Dedifferentiated amniotic fluid mesenchymal stem cell (primary cell): ENCODE data around the gene OR2M7.
"Not testable (repeated sequence)": the region's sequence is repeated elsewhere in the genome, so short reads cannot be mapped to it uniquely, and the experiment has no call there.

Experiments used
- DNase-seq: peaks from one replicate; pipeline ENCODE4 v3.0.0-alpha.2; 2016; ENCODE audit errors: extremely low spot score

OR2M7 gene, protein sequence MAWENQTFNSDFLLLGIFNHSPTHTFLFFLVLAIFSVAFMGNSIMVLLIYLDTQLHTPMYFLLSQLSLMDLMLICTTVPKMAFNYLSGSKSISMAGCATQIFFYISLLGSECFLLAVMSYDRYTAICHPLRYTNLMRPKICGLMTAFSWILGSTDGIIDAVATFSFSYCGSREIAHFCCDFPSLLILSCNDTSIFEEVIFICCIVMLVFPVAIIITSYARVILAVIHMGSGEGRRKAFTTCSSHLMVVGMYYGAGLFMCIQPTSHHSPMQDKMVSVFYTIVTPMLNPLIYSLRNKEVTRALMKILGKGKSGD

DNA sequence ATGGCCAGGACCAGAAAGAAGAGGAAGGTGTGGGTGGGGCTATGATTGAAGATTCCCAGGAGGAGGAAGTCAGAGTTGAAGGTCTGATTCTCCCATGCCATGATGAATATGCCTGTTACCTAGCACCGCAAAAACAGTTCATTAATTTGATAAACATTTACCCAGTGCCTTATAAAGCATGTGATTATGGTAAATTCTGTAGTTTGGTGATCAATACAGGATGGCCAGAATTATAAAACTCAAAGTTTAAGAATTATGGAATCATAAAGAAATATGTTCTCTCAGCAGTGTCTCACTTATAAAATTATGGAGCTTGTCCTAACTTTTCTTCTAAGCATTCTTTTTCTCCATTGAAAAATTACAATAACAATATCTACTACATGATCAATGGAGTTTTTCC, at the start of gene OR2M7:
OR2M7 (minus strand) TSS at position 101 of the 400 bp plus-strand sequence; CDS start at position 101, 0 bp downstream.
- DNase-seq, result no peak

DNA sequence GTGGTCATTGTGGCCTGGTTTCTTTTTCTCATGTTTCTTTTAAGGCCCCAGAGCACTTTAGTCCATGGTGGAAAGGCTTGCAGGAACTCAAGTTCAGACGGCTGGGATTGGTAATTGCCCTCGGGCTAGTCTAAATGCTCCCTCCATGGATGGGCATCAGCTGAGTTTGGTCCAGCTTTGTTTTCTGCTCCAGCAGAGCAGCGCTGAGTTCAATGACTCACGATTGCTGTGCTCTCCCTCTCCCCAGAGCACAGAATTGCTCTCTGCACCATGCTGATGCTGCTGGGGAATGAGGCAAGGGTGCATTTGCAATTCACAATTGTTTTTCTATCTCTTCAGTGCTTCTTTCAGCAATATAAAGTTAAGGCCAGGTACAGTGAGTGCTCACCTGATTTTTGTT, 49.4 kb upstream of the OR2M7 start:
- no peak for DNase-seq

DNA sequence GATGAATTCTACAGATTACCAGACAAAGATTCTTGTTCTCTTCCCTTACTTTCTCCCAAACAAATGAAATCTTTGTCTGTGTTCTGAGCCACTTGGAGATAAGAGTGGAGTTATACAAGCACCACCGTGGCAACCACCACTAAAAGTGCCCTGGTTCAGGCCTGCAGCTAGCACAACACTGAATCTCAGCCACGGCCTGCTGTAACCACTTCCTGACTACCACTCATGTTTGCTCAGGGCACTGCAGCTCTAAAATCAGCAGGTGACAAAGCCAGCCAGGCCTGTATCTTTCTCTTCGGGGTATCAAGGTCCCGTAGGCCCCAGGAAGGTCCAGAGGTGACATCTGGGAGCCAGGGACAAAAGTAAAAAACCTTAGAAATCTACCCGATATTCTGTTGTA, 48.0 kb upstream of the OR2M7 start:
- DNase-seq, result no peak

DNA sequence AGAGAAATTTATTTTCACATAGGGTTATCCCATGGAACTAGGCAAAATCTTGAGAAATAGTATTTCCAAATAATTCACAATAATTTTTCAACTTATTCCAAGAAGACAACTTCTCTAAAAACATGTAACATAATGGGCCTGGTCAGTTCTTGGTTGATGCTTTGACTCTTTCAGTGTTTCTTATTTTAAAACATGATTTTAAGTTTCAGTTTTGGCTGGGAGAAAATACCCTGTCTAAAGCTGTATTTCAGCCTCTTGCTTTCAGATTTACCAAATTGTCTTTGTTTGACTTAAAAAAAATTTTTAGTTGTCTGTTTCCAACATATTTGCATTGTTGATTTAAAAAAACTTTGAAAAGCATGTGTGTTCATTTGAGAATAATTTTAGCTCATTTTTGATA, 42.2 kb upstream of the OR2M7 start:
- DNase-seq, result no peak

DNA sequence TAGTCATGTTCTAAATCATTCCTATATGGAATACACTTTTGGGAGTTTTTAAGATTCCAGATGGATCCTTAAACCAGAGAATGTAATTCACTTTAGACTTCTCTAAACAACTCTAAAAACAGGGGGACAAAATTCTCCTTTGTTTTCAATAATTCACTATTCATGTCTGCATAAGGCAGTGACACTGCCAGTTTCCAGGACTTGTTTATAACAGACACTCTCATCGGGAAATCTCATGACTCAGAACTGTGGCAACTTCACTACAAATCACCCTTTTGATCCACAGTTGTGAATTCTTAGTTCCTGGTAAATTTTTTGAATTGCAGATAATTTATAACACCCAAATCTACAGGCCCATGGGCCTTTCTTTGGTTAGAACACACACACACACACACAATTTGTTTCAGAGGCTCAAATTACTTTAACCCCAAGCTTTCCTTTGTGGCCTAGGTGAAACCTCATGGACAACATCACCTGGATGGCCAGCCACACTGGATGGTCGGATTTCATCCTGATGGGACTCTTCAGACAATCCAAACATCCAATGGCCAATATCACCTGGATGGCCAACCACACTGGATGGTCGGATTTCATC, 36.9 kb upstream of the OR2M7 start, which contains the start of gene OR2T4:
OR2T4 (plus strand) TSS at position 545 of the 595 bp plus-strand sequence; CDS start at position 545, 0 bp downstream.
- no peak for DNase-seq

DNA sequence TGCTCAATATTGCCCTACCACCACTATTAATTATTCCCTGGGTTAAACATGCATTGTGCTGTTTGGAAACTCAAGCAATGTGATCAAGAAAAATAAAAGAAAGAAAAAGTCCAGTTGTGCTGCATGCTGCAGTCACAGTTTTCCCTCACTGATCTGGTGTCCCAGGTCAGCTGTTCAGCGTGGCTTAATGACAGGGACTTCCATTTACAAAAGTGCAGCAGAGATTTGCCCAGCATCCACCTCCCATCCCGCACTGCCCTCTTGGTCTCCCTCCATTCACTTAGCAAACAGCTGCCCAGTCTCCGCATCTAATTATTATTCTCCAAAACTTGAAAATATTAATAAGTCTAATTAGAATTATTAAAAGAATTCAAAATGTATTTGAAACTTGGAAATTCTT, 35.0 kb upstream of the OR2M7 start:
- no peak for DNase-seq

DNA sequence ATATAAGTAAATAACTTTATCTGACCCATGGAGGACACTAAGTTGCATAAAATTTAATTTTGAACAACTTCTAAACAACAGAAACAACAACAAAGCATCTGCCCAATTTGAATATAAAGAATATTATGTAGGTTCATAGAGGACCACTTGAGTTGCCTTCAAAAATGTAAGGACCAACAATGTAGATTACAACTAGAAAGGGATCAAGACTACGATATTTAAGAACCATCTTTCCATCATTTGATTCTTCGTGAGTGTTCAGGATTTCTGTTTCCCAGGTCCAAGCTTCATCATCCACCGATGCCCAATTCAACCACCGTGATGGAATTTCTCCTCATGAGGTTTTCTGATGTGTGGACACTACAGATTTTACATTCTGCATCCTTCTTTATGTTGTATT, 24.1 kb upstream of the OR2M7 start, which contains the start of gene OR14C36:
OR14C36 (plus strand) TSS at position 301 of the 400 bp plus-strand sequence; CDS start at position 301, 0 bp downstream.
- DNase-seq, result no peak

DNA sequence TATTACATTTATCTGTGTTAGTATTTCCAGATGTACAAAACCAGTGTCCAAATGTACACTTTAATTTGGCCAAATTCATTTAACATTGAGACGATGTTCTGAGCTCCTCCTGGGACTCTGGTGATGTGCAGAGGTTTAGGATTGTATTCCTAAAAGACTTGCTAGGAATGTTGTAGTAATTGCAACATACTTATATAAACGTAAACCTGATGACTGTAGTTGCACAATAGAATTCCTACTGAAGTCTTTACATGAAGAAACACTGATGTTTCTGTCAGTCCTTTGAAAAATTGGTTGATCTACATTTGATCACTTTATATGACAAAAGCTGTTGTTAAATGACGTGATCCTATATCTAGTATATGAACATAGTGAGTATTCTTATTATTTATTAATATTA, 19.1 kb upstream of the OR2M7 start:
- DNase-seq, result no peak

DNA sequence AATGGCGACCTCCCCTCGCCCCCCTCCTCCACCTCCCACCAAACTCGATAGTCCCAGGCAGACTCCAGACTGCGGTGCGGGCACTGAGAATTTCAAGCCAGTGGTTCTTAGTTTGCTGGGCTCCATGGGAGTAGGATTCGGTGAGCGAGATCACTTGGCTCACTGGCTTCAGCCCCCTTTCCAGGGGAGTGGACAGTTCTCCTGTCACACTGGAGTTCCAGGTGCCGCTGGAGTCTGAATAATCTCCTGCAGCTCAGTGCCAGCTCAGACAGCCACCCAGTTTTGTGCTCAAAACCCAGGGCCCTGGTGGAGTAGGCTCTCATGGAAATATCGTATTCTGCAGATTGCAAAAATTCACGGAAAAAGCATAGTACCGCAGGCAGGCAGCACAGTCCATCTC, 7.6 kb downstream of the OR2M7 start:
- no peak for DNase-seq

DNA sequence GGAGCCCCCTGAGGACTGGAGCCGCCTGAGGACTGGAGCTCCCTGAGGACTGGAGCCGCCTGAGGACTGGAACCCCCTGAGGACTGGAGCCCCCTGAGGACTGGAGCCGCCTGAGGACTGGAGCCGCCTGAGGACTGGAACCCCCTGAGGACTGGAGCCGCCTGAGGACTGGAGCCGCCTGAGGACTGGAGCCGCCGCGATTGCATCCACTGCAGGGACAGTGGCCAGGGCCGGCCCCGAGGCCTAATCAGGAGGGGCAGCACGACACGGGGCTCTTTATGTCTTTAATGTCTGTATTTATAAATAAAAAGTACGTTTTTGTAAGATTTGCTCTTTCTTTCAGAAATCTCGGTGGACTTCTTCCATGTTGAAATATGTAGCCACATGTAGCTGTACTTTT, 17.6 kb downstream of the OR2M7 start:
- DNase-seq, result not testable (repeated sequence)

DNA sequence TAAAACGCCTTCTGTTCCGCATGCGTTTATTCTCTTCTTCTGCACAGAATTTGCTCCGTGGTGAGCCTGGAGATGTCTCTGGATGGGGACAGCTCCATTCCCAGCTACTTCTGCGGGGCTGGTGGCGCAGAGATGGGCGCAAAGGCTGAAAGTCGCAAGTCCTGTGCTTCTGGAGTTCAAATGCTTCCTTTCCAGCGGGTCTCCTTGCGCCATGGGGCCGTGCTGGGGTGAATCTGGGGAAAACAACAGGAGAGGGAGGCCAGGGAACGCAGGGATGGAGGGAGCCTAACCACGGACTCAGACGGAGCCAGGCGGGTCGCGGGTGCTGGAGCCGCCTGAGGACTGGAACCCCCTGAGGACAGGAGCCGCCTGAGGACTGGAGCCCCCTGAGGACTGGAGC, 18.3 kb downstream of the OR2M7 start:
- DNase-seq, result no peak

DNA sequence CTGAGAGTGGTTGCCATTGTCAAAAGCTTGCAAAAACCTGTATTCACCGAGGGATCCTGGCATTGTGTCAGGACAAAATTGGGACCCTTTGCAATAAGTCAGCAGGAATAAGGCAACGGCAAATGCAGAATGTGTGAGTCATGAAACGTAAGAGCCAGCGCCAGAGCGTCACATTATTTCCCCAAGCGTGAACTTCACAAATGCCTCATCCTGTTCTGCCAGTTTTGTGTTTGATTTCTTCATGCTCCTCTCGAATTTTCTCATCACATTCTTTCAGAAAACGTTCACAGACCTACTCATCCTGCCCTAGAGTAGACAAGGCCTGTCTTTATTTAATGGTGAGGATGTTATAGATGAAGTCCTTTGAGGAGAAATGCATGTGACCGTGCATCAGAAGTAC, 18.7 kb downstream of the OR2M7 start:
- not testable (repeated sequence) for DNase-seq

DNA sequence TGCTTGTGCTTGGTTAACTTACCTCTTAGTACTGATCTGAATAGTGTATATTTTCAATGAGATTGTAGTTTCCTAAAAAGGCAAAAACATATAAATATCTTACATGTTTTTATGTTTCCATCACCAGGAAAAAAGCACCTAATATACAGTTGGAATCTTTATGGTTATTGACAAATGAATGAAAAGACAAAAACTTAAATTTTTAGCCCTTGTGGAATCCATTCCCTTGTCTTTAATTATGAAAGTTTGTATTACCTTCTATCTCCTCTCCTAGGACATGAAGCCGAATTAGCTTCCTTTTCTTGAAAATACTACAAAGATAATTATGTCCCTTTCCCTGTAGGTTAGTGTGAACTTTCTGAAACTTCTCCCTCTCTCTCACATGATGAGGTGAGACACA, 21.0 kb downstream of the OR2M7 start, which contains the start of gene OR2T12:
OR2T12 (minus strand) TSS at position 101 of the 400 bp plus-strand sequence. CDS start 7,846 bp downstream, outside the sequence.
- no peak for DNase-seq

DNA sequence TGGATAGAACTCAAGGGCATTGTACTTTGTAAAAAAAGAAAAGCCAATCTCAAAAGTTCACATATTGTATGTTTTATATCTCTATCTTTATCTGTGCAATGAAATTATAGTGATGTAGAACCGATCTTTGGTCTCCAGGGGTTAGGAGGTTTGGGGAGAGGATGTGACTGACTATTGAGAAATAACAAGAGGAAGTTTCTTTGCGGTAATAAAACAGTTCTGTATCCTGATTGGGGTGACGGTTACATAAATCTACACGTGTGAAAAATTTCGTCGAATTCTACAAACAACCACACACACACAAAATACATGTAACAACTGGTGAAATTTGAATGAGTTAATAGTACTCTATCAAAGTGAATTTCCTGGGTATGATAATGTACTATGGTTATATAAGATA, 36.0 kb downstream of the OR2M7 start:
- no peak for DNase-seq

DNA sequence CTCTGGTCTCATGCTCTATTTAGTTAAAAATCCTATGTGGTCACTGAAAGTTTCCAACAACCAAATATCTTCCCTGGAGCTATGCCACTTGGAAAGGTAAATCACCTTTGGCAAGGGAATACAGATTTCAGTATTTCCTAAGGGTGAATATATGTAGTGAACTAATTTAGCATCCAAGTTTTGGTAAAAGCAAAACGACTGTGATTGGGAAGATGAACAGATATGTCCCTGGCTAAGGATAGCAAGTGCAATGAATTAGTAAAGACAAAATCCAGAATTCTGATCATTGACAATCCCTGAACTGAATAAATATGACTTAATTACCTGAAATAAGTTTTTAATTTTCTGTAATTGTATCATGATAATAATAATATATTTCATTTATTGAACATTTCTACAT, 46.5 kb downstream of the OR2M7 start, which contains the start of gene OR2T33:
OR2T33 (minus strand) TSS at position 101 of the 400 bp plus-strand sequence. CDS start 4,162 bp downstream, outside the sequence.
- DNase-seq, result no peak
